ENCODE results near the gene ZNF629. TPM values are rescaled to one million over a fixed set of nuclear protein-coding genes. Genes with fewer than 3 reads are reported as not detected.
A peak's percentile ranks its signal among the peaks of the same experiment; 100 is the strongest.

The ZNF629 gene
- total RNA-seq, 1 donor from 2014 or later, result 16.5 TPM

DNA sequence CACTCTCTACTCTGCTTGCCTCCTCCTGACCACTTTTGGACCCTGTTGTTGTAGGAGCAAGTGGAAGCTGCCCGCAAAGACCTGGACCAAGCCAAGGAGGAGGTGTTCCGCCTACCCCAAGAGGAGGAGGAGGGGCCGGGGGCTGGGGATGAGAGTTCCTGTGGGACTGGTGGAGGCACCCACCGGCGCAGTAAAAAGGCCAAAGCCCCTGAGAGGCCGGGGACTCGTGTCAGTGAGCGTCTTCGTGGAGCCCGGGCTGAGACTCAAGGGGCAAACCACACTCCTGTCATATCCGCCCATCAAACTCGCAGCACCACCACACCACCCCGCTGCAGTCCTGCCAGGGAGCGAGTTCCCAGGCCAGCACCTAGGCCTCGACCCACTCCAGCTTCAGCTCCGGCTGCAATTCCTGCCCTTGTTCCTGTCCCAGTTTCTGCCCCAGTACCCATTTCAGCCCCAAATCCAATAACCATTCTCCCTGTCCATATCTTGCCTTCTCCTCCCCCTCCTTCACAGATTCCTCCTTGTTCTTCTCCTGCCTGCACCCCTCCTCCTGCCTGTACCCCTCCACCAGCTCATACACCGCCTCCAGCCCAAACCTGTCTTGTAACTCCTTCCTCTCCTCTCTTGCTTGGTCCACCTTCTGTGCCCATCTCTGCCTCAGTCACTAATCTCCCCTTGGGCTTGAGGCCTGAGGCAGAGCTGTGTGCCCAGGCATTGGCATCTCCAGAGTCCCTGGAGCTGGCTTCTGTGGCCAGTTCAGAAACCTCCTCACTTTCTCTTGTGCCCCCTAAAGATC lies 49.8 kb downstream of the ZNF629 start:
- DNase-seq (no peak), ATAC-seq (ENCODE audit: poor library complexity) (no peak)
- intact Hi-C loops (cut with DNase I), result no loop called here

DNA sequence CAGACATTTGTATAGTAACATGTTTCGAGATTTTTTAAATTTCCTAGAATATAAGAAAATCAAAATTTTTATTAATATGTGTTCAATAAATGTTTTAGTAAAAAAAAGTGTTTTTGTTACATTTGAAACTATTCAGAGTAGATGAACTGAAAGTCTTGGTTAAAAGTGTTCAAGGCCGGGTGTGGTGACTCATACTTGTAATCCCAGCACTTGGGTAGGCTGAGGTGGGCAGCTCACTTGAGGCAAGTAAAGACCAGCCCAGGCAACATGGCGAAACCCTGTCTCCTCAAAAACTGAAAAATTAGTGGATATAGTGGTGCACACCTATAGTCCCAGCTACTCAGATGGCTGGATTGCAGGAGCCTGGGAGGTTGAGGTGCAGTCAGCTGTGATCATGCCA lies 55.6 kb downstream of the ZNF629 start:
- DNase-seq (no peak), ATAC-seq (ENCODE audit: poor library complexity) (no peak)
- intact Hi-C loops (cut with DNase I), result no loop called here

DNA sequence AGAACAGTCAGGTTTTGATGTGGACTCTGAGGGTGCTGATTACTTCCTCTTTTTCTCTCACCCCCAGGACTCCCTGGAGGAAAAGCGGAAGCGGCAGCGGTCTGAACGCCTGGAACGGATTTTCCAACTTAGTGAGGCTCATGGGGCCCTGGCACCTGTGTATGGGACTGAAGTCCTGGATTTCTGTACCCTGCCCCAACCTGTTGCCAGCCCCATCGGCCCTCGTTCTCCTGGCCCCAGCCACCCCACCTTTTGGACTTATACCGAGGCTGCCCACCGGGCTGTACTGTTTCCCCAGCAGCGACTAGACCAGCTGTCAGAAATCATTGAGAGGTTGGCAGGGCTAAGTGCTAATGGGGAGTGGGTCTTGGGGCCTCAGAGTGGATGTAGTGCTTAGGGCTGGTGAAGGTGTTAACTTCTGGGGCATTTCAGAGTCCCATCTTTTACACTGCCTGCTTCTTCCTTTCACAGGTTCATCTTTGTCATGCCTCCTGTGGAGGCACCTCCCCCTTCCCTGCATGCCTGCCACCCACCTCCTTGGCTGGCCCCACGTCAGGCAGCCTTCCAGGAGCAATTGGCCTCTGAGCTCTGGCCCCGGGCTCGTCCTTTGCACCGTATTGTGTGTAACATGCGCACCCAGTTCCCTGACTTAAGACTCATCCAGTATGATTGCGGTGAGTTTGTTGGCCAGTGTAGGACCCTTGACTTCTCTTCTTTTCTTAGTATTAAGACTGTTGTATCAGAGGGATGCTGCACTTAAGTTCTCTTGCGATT lies 57.9 kb downstream of the ZNF629 start:
- ATAC-seq (ENCODE audit: poor library complexity), result peak; percentile 55
- intact Hi-C loops (cut with DNase I), result no loop called here
- no peak for DNase-seq

Other genes starting within 250 kb of the ZNF629 start
- 8.0 TPM for gene ZNF764, start 228.8 kb downstream of the ZNF629 start, total RNA-seq
- gene ZNF688, start 215.5 kb downstream of the ZNF629 start, total RNA-seq, result 12.2 TPM
- gene ZNF785, start 201.5 kb downstream of the ZNF629 start, total RNA-seq, result 7.1 TPM
- 4.4 TPM for gene ZNF689, start 176.8 kb downstream of the ZNF629 start, total RNA-seq
- gene PRR14, start 136.2 kb downstream of the ZNF629 start, total RNA-seq, result 18.9 TPM
- gene FBRS, start 128.8 kb downstream of the ZNF629 start, total RNA-seq, result 28.3 TPM
- 36.7 TPM for gene SRCAP, start 88.0 kb downstream of the ZNF629 start, total RNA-seq
- gene PHKG2, start 38.8 kb downstream of the ZNF629 start, total RNA-seq, result 13.4 TPM
- 0.46 TPM for gene CFAP119, start 25.1 kb downstream of the ZNF629 start, total RNA-seq
- gene RNF40, start 24.9 kb downstream of the ZNF629 start, total RNA-seq, result 29.4 TPM
- gene BCL7C, start 106.9 kb upstream of the ZNF629 start, total RNA-seq, result 28.8 TPM
- gene CTF1, start 109.4 kb upstream of the ZNF629 start, total RNA-seq, result 6.5 TPM
- 4.7 TPM for gene FBXL19, start 136.4 kb upstream of the ZNF629 start, total RNA-seq
- gene ORAI3, start 161.9 kb upstream of the ZNF629 start, total RNA-seq, result 9.5 TPM
- 6.9 TPM for gene SETD1A, start 170.5 kb upstream of the ZNF629 start, total RNA-seq
- gene HSD3B7, start 198.0 kb upstream of the ZNF629 start, total RNA-seq, result 6.7 TPM
- gene STX1B, start 223.4 kb upstream of the ZNF629 start, total RNA-seq, result 0.48 TPM
- gene STX4, start 246.4 kb upstream of the ZNF629 start, total RNA-seq, result 39.5 TPM

Data from Right ventricle myocardium superior (tissue), 1 donor.